GM12873 (cell line): Measurements from ENCODE around the gene CCDC107.

Source experiments
- CTCF ChIP-seq: IDR thresholded peaks from 2 replicates; pipeline ENCODE4 v1.5.1; 2012; ENCODE audit warnings: low read depth, mild to moderate bottlenecking, moderate library complexity, low read length, control low read depth; ENCODE audit not compliant: insufficient read depth; ENCODE audit errors: missing control alignments

The CCDC107 gene

GRCh38 chr9:35658137-35658967, at the start of gene CCDC107:
TSS of gene CCDC107 (plus strand) at chr9:35658292. CDS start at chr9:35658380, 88 bp downstream.
- peak; percentile 65 for TF ChIP-seq CTCF

- no peak for TF ChIP-seq CTCF
Observed at GRCh38 chr9:35609001-35609819, 48.9 kb upstream of the CCDC107 start.

GRCh38 chr9:35609820-35610163, 48.3 kb upstream of the CCDC107 start:
- TF ChIP-seq CTCF = no peak

- peak; percentile 88 for TF ChIP-seq CTCF
Observed at GRCh38 chr9:35611230-35611797, 46.8 kb upstream of the CCDC107 start.

GRCh38 chr9:35612843-35613242, 45.2 kb upstream of the CCDC107 start:
- no peak for TF ChIP-seq CTCF

- no peak for TF ChIP-seq CTCF
Observed at GRCh38 chr9:35615981-35616680, 42.0 kb upstream of the CCDC107 start.
